Spleen (tissue), 11 donors: Measurements from ENCODE around the gene N4BP3. TPM values are rescaled to one million over a fixed set of nuclear protein-coding genes. Genes with fewer than 3 reads are reported as not detected.
"Not testable (repeated sequence)": the region's sequence is repeated elsewhere in the genome, so short reads cannot be mapped to it uniquely, and the experiment has no call there.

ENCODE experiments used
- DNase-seq: peaks from one replicate; pipeline ENCODE4 v3.0.0-alpha.2; 2020
- H3K27ac ChIP-seq, 8 donors: fragments of 200-600 bp; sonication (generic) in 7 of 8; 1 replicate in 4 of 8; 2 replicates in 4 of 8; pipeline versions ENCODE4 v1.5.0 to v1.8.0; 2016 to 2021; ENCODE audit warnings: inconsistent platforms in 4 of 8, mild to moderate bottlenecking in 4 of 8, moderate library complexity in 1 of 8
- H3K27me3 ChIP-seq, 7 donors: fragments of 200-600 bp; sonication (generic) in 6 of 7; replicated peaks in 1 of 7; 1 replicate in 4 of 7; 2 replicates in 3 of 7; pipeline versions ENCODE4 v1.5.0 to v1.8.0; 2016 to 2021; ENCODE audit warnings: inconsistent platforms in 3 of 7, mild to moderate bottlenecking in 1 of 7
- H3K36me3 ChIP-seq, 6 donors: fragments of 200-600 bp; sonication (generic) in 5 of 6; 1 replicate in 4 of 6; 2 replicates in 2 of 6; pipeline versions ENCODE4 v1.5.0 to v1.8.0; 2016 to 2021; ENCODE audit warnings: inconsistent platforms in 2 of 6
- H3K4me1 ChIP-seq, 6 donors: fragments of 200-600 bp; sonication (generic) in 5 of 6; 1 replicate in 3 of 6; 2 replicates in 3 of 6; pipeline versions ENCODE4 v1.5.0 to v1.8.0; 2016 to 2021; ENCODE audit warnings: inconsistent platforms in 3 of 6
- H3K4me3 ChIP-seq, 8 donors: fragments of 200-600 bp; sonication (generic) in 7 of 8; 1 replicate in 4 of 8; 2 replicates in 4 of 8; pipeline versions ENCODE4 v1.5.0 to v1.8.0; 2016 to 2021; ENCODE audit warnings: inconsistent platforms in 4 of 8, mild to moderate bottlenecking in 4 of 8, moderate library complexity in 2 of 8
- H3K9me3 ChIP-seq, 8 donors: fragments of 200-600 bp; sonication (generic) in 7 of 8; 1 replicate in 4 of 8; 2 replicates in 4 of 8; pipeline versions ENCODE4 v1.5.0 to v1.8.0; 2016 to 2021; ENCODE audit warnings: inconsistent platforms in 4 of 8
- POLR2A ChIP-seq, 3 donors: fragments of 450-650 bp; IDR thresholded peaks; one replicate each; pipeline ENCODE4 v1.5.1; 2017; ENCODE audit warnings: antibody characterized with exemption in 3 of 3, mild to moderate bottlenecking in 1 of 3
- POLR2AphosphoS5 ChIP-seq, 3 donors: sonication (generic); formaldehyde crosslinking; IDR thresholded peaks; one replicate each; pipeline ENCODE4 v1.5.1; 2017; ENCODE audit warnings: antibody characterized with exemption in 3 of 3
- WGBS, 5 donors: extraction: QIAGEN DNeasy Blood & Tissue Kit in 3 of 5; methylation state at CpG; one replicate each; pipeline versions ENCODE4 v1.1.5 to v1.1.7; 2013 to 2018; 5-methylcytosine and 5-hydroxymethylcytosine counted together
- intact Hi-C: fragments of 100-400 bp; cut with DNase I; formaldehyde crosslinking; loops from one replicate; pipeline ENCODE4 v1.15.0; 2023; ENCODE audit warnings: low total_unique reads
- polyA plus RNA-seq, 3 donors: library from polyadenylated mRNA; stranded (reverse); fragments of 200-250 nt; gene quantifications; one replicate each; pipeline ENCODE4 v1.2.1, GENCODE V29; 2013
- total RNA-seq, 7 donors: library from RNA; depleted of rRNA in 3 of 7; stranded (reverse); fragments of >200 nt in 3 of 7; fragmentation: NEBNext Ultra II Directional in 4 of 7; extraction: Animal tissue kit (Norgen Biotek cat#: 25700) in 4 of 7; gene quantifications; one replicate each; pipeline versions ENCODE4 v1.1.0 to v1.2.1, GENCODE V29; 2016 to 2021
- TF ChIP-seq, protein P1 (sequence below), 11 experiments: fragments of 200-600 bp in 7 of 11; fragments of 450-650 bp in 4 of 11; sonication (generic) in 4 of 11; IDR thresholded peaks in 8 of 11; conservative IDR thresholded peaks in 3 of 11; 1 replicate in 7 of 11; 2 replicates in 4 of 11; pipeline versions ENCODE4 v1.4.0 to v1.8.0; 2016 to 2021; ENCODE audit warnings: antibody characterized with exemption in 11 of 11, inconsistent platforms in 4 of 11, mild to moderate bottlenecking in 1 of 11
- donor health status: healthy with polysubstance abuse.
- donor health status: DM: no; HTN: no; CAD: no; lungs with moderate emphysema.
- donor health status: DM: no; HTN: no; CAD: no.
- donor health status: Bipolar disorder and iron deficiency.
- donor health status: healthy.
- donor health status: DM: no; HTN: no; CAD: no.
- donor health status: DM: yes; HTN: yes; CAD: no.

N4BP3 gene
- total and polyA plus RNA-seq, 10 donors: 1.2 to 6.6 (median 3.5) TPM

DNA sequence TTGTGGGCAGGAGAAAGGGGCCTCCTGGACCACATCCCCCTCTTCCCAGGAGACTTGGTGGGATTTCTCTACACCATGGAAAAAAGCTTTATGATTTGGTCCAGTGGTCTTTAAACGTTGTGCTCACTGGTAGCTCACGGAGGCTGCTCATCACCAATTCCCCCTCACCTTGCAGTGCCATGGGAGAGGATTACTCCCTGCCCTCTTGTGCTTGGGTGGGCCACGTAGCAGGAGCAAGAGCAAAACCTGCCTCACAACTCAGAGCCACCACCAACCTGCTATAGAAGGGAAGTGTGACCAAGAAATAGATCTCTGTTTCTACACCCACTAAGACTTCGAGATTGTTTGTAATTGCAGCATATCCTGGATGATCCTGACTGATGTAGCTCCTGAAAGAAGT, 42.2 kb upstream of the N4BP3 start:
- DNase-seq: peak; percentile 23
- 64 to 83% (median 69%) methylated on average over 4 of the region's 4 CpGs for WGBS, 5 donors
- H3K27me3 ChIP-seq: peaks cover 0 to 32% (median 14%) of the 10 kb centered on the region in 7 donors
- H3K9me3 ChIP-seq: no peaks in the 10 kb centered on the region
- H3K4me1 ChIP-seq: peaks cover 2 to 24% (median 12%) of the 10 kb centered on the region in 6 donors
- H3K27ac ChIP-seq: no peak overlapping the region
- TF ChIP-seq POLR2A (IDR thresholded peaks at IDR 0.05): no peak
- TF ChIP-seq, protein P1, sequence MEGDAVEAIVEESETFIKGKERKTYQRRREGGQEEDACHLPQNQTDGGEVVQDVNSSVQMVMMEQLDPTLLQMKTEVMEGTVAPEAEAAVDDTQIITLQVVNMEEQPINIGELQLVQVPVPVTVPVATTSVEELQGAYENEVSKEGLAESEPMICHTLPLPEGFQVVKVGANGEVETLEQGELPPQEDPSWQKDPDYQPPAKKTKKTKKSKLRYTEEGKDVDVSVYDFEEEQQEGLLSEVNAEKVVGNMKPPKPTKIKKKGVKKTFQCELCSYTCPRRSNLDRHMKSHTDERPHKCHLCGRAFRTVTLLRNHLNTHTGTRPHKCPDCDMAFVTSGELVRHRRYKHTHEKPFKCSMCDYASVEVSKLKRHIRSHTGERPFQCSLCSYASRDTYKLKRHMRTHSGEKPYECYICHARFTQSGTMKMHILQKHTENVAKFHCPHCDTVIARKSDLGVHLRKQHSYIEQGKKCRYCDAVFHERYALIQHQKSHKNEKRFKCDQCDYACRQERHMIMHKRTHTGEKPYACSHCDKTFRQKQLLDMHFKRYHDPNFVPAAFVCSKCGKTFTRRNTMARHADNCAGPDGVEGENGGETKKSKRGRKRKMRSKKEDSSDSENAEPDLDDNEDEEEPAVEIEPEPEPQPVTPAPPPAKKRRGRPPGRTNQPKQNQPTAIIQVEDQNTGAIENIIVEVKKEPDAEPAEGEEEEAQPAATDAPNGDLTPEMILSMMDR (IDR thresholded peaks at IDR 0.05 in 8 of 11, conservative IDR thresholded peaks at IDR 0.05 in 3 of 11): no peak
- TF ChIP-seq POLR2AphosphoS5 (IDR thresholded peaks at IDR 0.05): no peak
- intact Hi-C loops: no loop called here
- H3K36me3 ChIP-seq: no peaks in the 10 kb centered on the region
- H3K4me3 ChIP-seq: no peak overlapping the region

DNA sequence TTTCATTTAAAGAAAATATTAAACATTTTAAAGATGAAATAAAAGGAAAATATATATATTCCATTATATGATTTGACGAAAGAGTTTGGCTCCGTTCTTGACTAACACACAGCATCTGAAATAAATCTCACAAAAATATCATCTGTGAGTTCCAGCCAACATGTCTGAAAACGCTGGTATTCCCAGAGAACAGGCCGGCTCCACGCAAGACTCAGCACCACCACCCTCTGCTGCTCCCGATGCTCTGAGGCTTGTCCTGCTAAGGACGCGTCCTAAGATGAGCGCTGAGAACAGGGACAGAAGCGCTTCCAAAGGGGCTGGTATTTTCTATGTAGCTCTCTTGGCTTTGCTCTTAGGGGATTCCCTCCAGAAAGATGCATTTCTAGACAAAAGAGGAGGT, 40.6 kb upstream of the N4BP3 start:
- DNase-seq: no peak
- H3K9me3 ChIP-seq: no peaks in the 10 kb centered on the region
- H3K27ac ChIP-seq: no peak overlapping the region
- intact Hi-C loops: no loop called here
- 80 to 92% (median 84%) methylated on average over 10 of the region's 10 CpGs for WGBS, 5 donors
- H3K4me3 ChIP-seq: no peak overlapping the region
- H3K27me3 ChIP-seq: peaks cover 0 to 30% (median 14%) of the 10 kb centered on the region in 7 donors
- peaks cover 2 to 23% (median 13%) of the 10 kb centered on the region in 6 donors for H3K4me1 ChIP-seq
- TF ChIP-seq POLR2A (IDR thresholded peaks at IDR 0.05) (no peak), POLR2AphosphoS5 (IDR thresholded peaks at IDR 0.05) (no peak)
- TF ChIP-seq, protein P1 (IDR thresholded peaks at IDR 0.05 in 8 of 11, conservative IDR thresholded peaks at IDR 0.05 in 3 of 11): no peak
- H3K36me3 ChIP-seq: no peaks in the 10 kb centered on the region

DNA sequence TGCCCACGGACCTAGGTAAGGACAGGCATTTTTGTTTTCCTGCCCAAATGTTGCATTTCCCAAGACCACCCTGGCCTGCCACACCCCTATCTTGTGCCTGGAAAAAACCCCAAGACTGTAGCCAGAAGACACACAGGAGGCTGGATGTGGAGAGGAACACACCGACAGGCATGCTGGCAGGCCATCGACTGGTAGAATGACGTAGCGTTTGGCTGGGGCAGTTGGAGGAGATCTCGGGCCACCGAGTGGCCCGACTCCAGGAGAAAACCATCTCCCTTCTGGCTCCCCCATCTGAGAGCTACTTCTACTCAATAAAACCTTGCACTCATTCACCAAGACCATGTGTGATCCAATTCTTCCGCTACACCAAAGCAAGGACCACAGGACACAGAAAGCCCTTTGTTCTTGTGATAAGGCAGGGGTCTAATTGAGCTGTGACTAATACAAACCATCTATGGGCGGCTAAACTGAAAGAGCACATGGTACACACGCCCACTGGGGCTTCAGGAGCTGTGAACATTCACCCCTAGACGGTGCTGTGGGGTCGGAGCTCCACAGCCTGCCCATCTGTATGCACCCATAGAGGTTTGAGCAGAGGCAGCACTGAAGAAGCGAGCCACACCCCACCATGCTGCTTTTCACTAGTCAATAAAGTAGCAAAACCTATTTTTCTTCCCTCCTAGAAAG, 38.9 kb upstream of the N4BP3 start:
- intact Hi-C loops: no loop called here
- WGBS, 5 donors: 38 to 70% (median 62%) methylated on average over 12 to 14 of the region's 14 CpGs

DNA sequence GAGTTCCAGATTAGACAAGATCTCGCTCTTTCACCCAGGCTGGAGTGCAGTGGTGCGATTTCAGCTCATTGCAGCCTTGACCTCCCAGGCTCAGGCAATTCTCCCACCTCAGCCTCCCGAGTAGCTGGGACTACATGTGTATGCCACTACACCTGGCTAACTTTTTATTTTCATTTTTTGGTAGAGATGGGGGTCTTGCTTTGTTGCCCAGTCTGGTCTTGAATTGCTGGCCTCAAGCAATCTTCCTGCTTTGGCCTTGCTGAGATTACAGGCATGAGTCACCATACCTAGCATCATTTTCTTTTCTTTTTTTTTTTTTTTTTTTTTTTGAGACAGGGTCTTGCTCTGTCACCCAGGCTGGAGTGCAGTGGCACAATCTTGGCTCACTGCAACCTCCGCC, 36.4 kb upstream of the N4BP3 start:
- DNase-seq, H3K4me3 ChIP-seq, H3K27ac ChIP-seq, H3K9me3 ChIP-seq, H3K36me3 ChIP-seq, H3K4me1 ChIP-seq: not testable (repeated sequence)
- H3K27me3 ChIP-seq: peaks cover 0 to 30% (median 14%) of the 10 kb centered on the region in 7 donors
- intact Hi-C loops: loop anchor here (5.0 kb wide), 2 partner anchors 70 to 85 kb away; no protein-coding TSS in a partner anchor
- WGBS, 5 donors: 81 to 97% (median 90%) methylated on average over 4 of the region's 4 CpGs

More for the DNA sequence above, 38.9 kb upstream of the N4BP3 start:
- H3K36me3 ChIP-seq: no peaks in the 10 kb centered on the region
- no peak overlapping the region for H3K4me3 ChIP-seq
- TF ChIP-seq POLR2A (IDR thresholded peaks at IDR 0.05) (no peak), POLR2AphosphoS5 (IDR thresholded peaks at IDR 0.05) (no peak)
- DNase-seq: no peak
- H3K4me1 ChIP-seq: peaks cover 0 to 9% (median 3%) of the 10 kb centered on the region in 6 donors
- H3K27me3 ChIP-seq: peaks cover 0 to 30% (median 14%) of the 10 kb centered on the region in 7 donors
- no peak overlapping the region for H3K27ac ChIP-seq
- H3K9me3 ChIP-seq: no peaks in the 10 kb centered on the region

DNA sequence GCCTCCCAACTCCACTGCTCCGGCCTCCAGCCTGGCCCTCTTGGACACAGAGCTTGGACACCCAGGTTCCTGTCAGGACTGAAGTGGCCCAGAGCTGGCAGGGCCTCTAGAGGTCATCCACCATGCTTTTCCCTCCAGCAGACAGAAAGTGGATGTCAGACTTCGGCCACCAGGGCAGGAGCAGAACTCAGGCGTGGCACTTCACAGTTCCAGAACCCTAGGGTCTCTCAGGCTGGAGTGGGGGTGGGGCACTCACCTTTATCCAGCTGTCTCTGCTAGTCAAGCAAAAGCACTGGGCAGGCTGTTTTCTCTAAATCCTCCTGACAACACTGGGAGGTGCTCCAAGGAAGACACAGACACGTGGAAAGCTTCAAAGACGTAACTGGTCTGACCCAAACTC, 35.6 kb upstream of the N4BP3 start:
- no peak for DNase-seq
- WGBS, 5 donors: 70 to 87% (median 81%) methylated on average over 4 to 5 of the region's 5 CpGs
- Histone ChIP-seq H3K4me3 (no peak overlapping the region), H3K27ac (no peak overlapping the region), H3K9me3 (no peaks in the 10 kb centered on the region), H3K36me3 (no peaks in the 10 kb centered on the region), H3K4me1 (peaks cover 0 to 9% (median 3%) of the 10 kb centered on the region in 6 donors), H3K27me3 (peaks cover 0 to 30% (median 14%) of the 10 kb centered on the region in 7 donors)
- intact Hi-C loops: loop anchor here (5.0 kb wide), 2 partner anchors 70 to 85 kb away; no protein-coding TSS in a partner anchor
- TF ChIP-seq POLR2A (IDR thresholded peaks at IDR 0.05) (no peak), POLR2AphosphoS5 (IDR thresholded peaks at IDR 0.05) (no peak)
- TF ChIP-seq, protein P1 (IDR thresholded peaks at IDR 0.05 in 8 of 11, conservative IDR thresholded peaks at IDR 0.05 in 3 of 11): no peak
